Activated naive CD8-positive, alpha-beta T cell treated with anti-CD3 and anti-CD28 coated beads for 36 hours (primary cell): ENCODE data around the gene ZNF814. TPM values are rescaled to one million over a fixed set of nuclear protein-coding genes. Genes with fewer than 3 reads are reported as not detected.
"Not testable (repeated sequence)": the region's sequence is repeated elsewhere in the genome, so short reads cannot be mapped to it uniquely, and the experiment has no call there.

ENCODE experiments used
- DNase-seq: peaks from one replicate; pipeline ENCODE4 v3.0.0; 2021
- H3K27ac Mint-ChIP-seq: one replicate; pipeline ENCODE4 v1.8.0; 2022; ENCODE audit warnings: mild to moderate bottlenecking, moderate library complexity, mixed read lengths
- H3K27me3 Mint-ChIP-seq: one replicate; pipeline ENCODE4 v1.8.0; 2022; ENCODE audit warnings: mild to moderate bottlenecking, mixed read lengths
- H3K36me3 Mint-ChIP-seq: one replicate; pipeline ENCODE4 v1.8.0; 2021; ENCODE audit warnings: mild to moderate bottlenecking, mixed read lengths
- H3K4me1 Mint-ChIP-seq: one replicate; pipeline ENCODE4 v1.8.0; 2021; ENCODE audit warnings: mixed read lengths
- H3K4me3 Mint-ChIP-seq: one replicate; pipeline ENCODE4 v1.8.0; 2022; ENCODE audit warnings: mild to moderate bottlenecking, moderate library complexity, mixed read lengths
- H3K9me3 Mint-ChIP-seq: one replicate; pipeline ENCODE4 v1.8.0; 2022; ENCODE audit warnings: mixed read lengths
- total RNA-seq, 2 experiments: library from RNA; stranded (reverse); gene quantifications; one replicate each; pipeline ENCODE4 v1.2.3, GENCODE V29; 2021

The ZNF814 gene
- total RNA-seq, 2 experiments from 2014 or later, result 40.6 to 45.9 TPM

- H3K36me3 Mint-ChIP-seq, result peaks cover 32% of the 10 kb centered on the region
- H3K27ac Mint-ChIP-seq, result peak within 1 kb of the TSS; percentile 86
- no peaks in the 10 kb centered on the region for H3K9me3 Mint-ChIP-seq
- H3K4me3 Mint-ChIP-seq, result peak within 1 kb of the TSS; percentile 93
- no peaks in the 10 kb centered on the region for H3K27me3 Mint-ChIP-seq
- DNase-seq, result peak; percentile 74
- H3K4me1 Mint-ChIP-seq, result peaks cover 33% of the 10 kb centered on the region
These were observed 74.2 kb downstream of the ZNF814 start, which contains the start of gene ZNF552 for GRCh38 chr19:57814505-57815246. Gene ZNF552, minus strand, starts transcription at chr19:57814913. Its CDS starts 170 bp downstream, at chr19:57814743.

- peaks cover 36% of the 10 kb centered on the region for H3K36me3 Mint-ChIP-seq
- H3K4me1 Mint-ChIP-seq, result peaks cover 33% of the 10 kb centered on the region
- peak overlapping the region; percentile 93 for H3K4me3 Mint-ChIP-seq
- DNase-seq, result no peak
- H3K9me3 Mint-ChIP-seq, result no peaks in the 10 kb centered on the region
- H3K27ac Mint-ChIP-seq, result peak overlapping the region; percentile 86
- no peaks in the 10 kb centered on the region for H3K27me3 Mint-ChIP-seq
These were observed 74.8 kb downstream of the ZNF814 start for GRCh38 chr19:57813919-57814504.

DNA sequence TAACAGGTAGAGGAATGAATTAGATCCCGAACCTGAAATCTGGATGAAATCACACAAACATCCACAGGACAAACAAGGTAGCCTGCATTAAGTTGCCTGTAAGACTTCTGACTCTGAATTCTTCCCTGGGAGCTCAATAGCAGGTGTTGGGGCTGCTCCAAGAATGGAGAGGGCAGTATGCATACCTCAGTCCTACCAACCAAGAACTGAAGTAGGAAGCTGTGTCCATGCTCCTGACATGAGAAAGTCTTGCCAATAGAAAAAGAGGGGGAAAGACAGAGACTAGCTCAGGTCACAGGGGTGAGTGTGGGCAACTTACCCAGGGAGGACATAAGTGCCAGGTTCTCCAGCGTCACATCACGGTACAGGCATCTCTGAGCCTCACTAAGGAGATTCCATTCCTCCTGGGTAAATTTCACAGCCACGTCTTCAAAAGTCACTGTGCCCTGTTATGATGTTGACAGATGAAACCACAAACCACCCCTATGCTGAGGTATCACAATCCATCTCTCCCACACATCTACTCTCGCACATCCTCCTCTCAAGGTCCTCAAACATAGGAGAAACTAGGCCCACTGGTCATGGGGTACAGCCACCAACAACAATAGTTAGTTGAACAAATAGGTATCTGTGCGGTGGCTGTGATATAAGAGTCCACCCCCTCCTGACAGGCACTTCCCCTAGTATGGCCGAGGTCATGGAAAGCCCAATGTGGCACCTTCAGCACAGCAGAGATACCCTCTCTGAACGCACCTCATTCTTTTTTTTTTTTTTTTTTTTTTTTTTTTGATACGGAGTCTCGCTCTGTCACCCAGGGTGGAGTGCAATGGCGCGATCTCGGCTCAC lies 75.6 kb downstream of the ZNF814 start:
- H3K4me3 Mint-ChIP-seq, result peak overlapping the region; percentile 68
- H3K9me3 Mint-ChIP-seq, DNase-seq, H3K27me3 Mint-ChIP-seq: not testable (repeated sequence)
- peaks cover 40% of the 10 kb centered on the region for H3K36me3 Mint-ChIP-seq
- peaks cover 30% of the 10 kb centered on the region for H3K4me1 Mint-ChIP-seq
- peak overlapping the region; percentile 83 for H3K27ac Mint-ChIP-seq

- H3K27ac Mint-ChIP-seq, result peak overlapping the region; percentile 83
- no peak for DNase-seq
- H3K9me3 Mint-ChIP-seq, result no peaks in the 10 kb centered on the region
- H3K4me3 Mint-ChIP-seq, result peak overlapping the region; percentile 1
- peaks cover 34% of the 10 kb centered on the region for H3K4me1 Mint-ChIP-seq
- H3K36me3 Mint-ChIP-seq, result peaks cover 46% of the 10 kb centered on the region
- H3K27me3 Mint-ChIP-seq, result no peaks in the 10 kb centered on the region
These were observed 76.6 kb downstream of the ZNF814 start for GRCh38 chr19:57812226-57812625.

DNA sequence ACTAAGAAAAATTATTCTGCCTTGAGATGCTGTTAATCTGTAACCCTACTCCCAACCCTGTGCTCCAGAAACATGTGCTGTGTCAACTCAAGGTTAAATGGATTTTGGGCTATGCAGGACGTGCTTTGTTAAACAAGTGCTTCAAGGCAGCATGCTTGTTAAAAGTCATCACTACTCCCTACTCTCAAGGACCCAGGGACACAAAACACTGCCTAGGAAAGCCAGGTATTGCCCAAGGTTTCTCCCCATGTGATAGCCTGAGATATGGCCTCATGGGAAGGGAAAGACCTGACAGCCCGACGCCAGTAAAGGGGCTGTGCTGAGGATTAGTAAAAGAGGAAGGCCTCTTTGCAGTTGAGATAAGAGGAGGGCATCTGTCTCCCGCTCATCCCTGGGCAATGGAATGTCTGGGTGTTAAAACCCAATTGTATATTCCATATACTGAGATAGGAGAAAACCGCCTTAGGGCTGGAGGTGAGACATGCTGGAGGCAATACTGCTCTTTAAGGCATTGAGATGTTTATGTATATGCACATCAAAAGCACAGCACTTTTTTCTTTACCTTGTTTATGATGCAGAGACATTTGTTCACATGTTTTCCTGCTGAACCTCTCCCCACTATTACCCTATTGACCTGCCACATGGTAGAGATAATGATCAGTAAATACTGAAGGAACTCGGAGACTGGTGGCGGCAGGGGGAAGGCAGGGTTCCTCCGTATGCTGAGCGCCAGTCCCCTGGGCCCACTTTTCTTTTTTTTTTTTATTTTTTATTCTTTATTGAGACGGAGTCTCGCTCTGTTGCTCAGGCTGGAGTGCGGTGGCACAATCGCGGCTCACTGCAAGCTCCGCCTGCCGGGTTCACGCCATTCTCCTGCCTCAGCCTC lies 78.2 kb downstream of the ZNF814 start:
- H3K9me3 Mint-ChIP-seq, DNase-seq, H3K27ac Mint-ChIP-seq, H3K27me3 Mint-ChIP-seq, H3K4me3 Mint-ChIP-seq: not testable (repeated sequence)
- H3K4me1 Mint-ChIP-seq, result peaks cover 38% of the 10 kb centered on the region
- peaks cover 54% of the 10 kb centered on the region for H3K36me3 Mint-ChIP-seq

- Mint-ChIP-seq H3K4me3 (no peak overlapping the region), H3K9me3 (no peaks in the 10 kb centered on the region), H3K27ac (no peak overlapping the region), H3K4me1 (peaks cover 41% of the 10 kb centered on the region), H3K27me3 (no peaks in the 10 kb centered on the region), H3K36me3 (peaks cover 59% of the 10 kb centered on the region)
- no peak for DNase-seq
These were observed 81.3 kb downstream of the ZNF814 start for GRCh38 chr19:57807541-57807940.

DNA sequence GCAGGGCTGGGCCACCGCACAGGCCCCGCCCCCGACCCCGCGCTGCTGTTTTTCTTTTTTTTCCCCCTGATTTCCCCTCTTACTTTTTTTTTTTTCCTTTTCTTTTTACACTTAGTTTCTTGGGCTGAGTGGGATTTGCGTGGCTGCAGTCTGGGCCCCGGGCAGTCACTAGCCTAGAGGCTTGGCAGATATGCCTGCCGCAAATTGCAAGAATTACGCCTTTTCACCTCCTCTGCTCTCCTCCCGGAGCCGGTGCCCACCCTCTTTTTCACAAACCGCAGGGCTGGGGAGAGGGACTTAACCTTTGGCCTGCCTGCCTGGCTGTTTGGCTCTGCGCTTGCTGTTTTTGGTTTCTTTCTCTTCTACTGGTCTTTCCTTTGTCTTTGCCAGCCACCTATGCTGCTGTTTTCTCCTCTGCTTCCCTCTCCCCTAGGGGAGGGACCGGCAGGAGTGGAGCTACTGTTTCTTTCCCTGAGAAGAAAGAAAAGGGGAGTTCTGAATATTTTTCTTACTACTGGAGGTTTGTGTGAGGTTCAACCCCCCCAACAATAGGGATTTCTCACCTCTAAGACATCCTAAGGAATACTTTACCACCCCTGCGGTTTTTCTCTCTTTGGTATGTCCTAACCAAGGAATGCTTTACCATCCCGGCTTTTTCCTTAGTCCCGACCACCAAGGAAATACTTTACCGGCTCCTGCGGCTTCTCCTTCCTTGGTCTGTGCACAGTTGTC lies 85.1 kb downstream of the ZNF814 start:
- Mint-ChIP-seq H3K4me3 (peak overlapping the region; percentile 77), H3K4me1 (peaks cover 42% of the 10 kb centered on the region), H3K36me3 (peaks cover 43% of the 10 kb centered on the region), H3K27ac (peak overlapping the region; percentile 64), H3K27me3 (no peaks in the 10 kb centered on the region), H3K9me3 (no peaks in the 10 kb centered on the region)
- DNase-seq, result peak; percentile 25

- peaks cover 39% of the 10 kb centered on the region for H3K36me3 Mint-ChIP-seq
- peaks cover 38% of the 10 kb centered on the region for H3K4me1 Mint-ChIP-seq
- H3K9me3 Mint-ChIP-seq, result no peaks in the 10 kb centered on the region
- no peak for DNase-seq
- H3K4me3 Mint-ChIP-seq, result peak overlapping the region; percentile 77
- peak overlapping the region; percentile 64 for H3K27ac Mint-ChIP-seq
- no peaks in the 10 kb centered on the region for H3K27me3 Mint-ChIP-seq
These were observed 85.6 kb downstream of the ZNF814 start for GRCh38 chr19:57803265-57803593.

GRCh38 chr19:57802269-57802668 lies 86.6 kb downstream of the ZNF814 start:
- H3K9me3 Mint-ChIP-seq, result no peaks in the 10 kb centered on the region
- no peak overlapping the region for H3K4me3 Mint-ChIP-seq
- no peak for DNase-seq
- H3K27me3 Mint-ChIP-seq, result no peaks in the 10 kb centered on the region
- peaks cover 34% of the 10 kb centered on the region for H3K36me3 Mint-ChIP-seq
- peaks cover 35% of the 10 kb centered on the region for H3K4me1 Mint-ChIP-seq
- H3K27ac Mint-ChIP-seq, result peak overlapping the region; percentile 9

DNA sequence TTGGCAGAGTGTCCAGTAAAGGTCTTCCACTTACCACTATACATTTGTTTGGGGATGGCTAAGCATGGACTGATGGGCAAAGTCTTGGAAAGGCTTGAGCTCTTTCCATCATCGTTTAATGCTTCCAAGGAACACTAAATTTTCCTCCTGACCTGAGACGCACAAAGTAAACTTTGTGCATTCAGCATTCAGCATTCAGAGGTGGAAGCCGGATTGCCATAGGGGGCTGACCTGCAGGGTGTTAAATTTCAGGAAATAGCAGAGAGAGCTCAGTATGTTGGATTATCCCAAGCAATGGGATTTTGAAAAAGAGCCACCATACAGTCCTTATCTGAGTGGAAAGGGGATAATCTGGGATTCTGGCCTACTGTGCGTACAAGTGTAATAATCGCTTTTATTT lies 88.1 kb downstream of the ZNF814 start:
- H3K36me3 Mint-ChIP-seq, result peaks cover 36% of the 10 kb centered on the region
- H3K27ac Mint-ChIP-seq, result no peak overlapping the region
- H3K4me3 Mint-ChIP-seq, result no peak overlapping the region
- H3K9me3 Mint-ChIP-seq, result no peaks in the 10 kb centered on the region
- H3K4me1 Mint-ChIP-seq, result peaks cover 30% of the 10 kb centered on the region
- DNase-seq, result no peak
- H3K27me3 Mint-ChIP-seq, result no peaks in the 10 kb centered on the region

Other genes starting within 250 kb of the ZNF814 start
- gene ZSCAN4, start 220.1 kb downstream of the ZNF814 start, total RNA-seq, result under 1 TPM in 1 of 2 experiments, not detected in 1; 0.14 TPM
- gene ZNF551, start 207.1 kb downstream of the ZNF814 start, total RNA-seq, result 10 to 100 TPM; 18.2 to 21.4 TPM
- 1 to 10 TPM; 6.3 to 6.7 TPM for gene ZNF154, start 179.8 kb downstream of the ZNF814 start, total RNA-seq
- gene ZNF671, start 161.4 kb downstream of the ZNF814 start, total RNA-seq, result 10 to 100 TPM in 1 of 2 experiments, 1 to 10 TPM in 1; 8.9 to 10.9 TPM
- gene ZNF776, start 142.2 kb downstream of the ZNF814 start, total RNA-seq, result 10 to 100 TPM; 12.5 to 15.5 TPM
- 10 to 100 TPM; 16.1 to 17.9 TPM for gene ZNF586, start 119.4 kb downstream of the ZNF814 start, total RNA-seq
- 1 to 10 TPM; 6.6 to 7.7 TPM for gene ZNF552, start 74.1 kb downstream of the ZNF814 start, total RNA-seq
- gene ZNF587B, start 58.7 kb downstream of the ZNF814 start, total RNA-seq, result 10 to 100 TPM; 29.3 to 32.6 TPM
- gene ZNF587, start 39.2 kb downstream of the ZNF814 start, total RNA-seq, result 10 to 100 TPM; 20.6 to 24.3 TPM
- gene ZNF417, start 27.6 kb upstream of the ZNF814 start, total RNA-seq, result 10 to 100 TPM; 11.9 to 12.9 TPM
- gene ZNF418, start 46.4 kb upstream of the ZNF814 start, total RNA-seq, result 1 to 10 TPM; 5.4 to 6.5 TPM
- 10 to 100 TPM; 12.9 to 13.8 TPM for gene ZNF256, start 58.7 kb upstream of the ZNF814 start, total RNA-seq
- gene C19orf18, start 85.5 kb upstream of the ZNF814 start, total RNA-seq, result not detected
- gene ZNF606, start 113.8 kb upstream of the ZNF814 start, total RNA-seq, result 1 to 10 TPM; 6.9 to 7.0 TPM
- not detected for gene ZSCAN1, start 145.0 kb upstream of the ZNF814 start, total RNA-seq
- gene ZNF135, start 170.2 kb upstream of the ZNF814 start, total RNA-seq, result 1 to 10 TPM; 2.4 to 2.5 TPM
- gene ZSCAN18, start 209.2 kb upstream of the ZNF814 start, total RNA-seq, result 10 to 100 TPM; 21.5 to 23.9 TPM